Prostate gland (tissue), 2 donors: Measurements from ENCODE around the gene NOP53.

Experiments
- POLR2A ChIP-seq: fragments of 450-650 bp; IDR thresholded peaks from one replicate; pipeline ENCODE4 v1.6.1; 2016; ENCODE audit warnings: antibody characterized with exemption, mild to moderate bottlenecking
- POLR2AphosphoS5 ChIP-seq: sonication (generic); formaldehyde crosslinking; IDR thresholded peaks from one replicate; pipeline ENCODE4 v1.6.1; 2017; ENCODE audit warnings: antibody characterized with exemption
- TF ChIP-seq, protein P1 (sequence below), 4 experiments: fragments of 200-600 bp in 2 of 4; fragments of 450-650 bp in 2 of 4; sonication (generic) in 2 of 4; IDR thresholded peaks; 1 replicate in 3 of 4; 2 replicates in 1 of 4; pipeline ENCODE4 v1.5.1; 2016 to 2019; ENCODE audit warnings: antibody characterized with exemption in 4 of 4, mild to moderate bottlenecking in 2 of 4, moderate library complexity in 2 of 4

DNA sequence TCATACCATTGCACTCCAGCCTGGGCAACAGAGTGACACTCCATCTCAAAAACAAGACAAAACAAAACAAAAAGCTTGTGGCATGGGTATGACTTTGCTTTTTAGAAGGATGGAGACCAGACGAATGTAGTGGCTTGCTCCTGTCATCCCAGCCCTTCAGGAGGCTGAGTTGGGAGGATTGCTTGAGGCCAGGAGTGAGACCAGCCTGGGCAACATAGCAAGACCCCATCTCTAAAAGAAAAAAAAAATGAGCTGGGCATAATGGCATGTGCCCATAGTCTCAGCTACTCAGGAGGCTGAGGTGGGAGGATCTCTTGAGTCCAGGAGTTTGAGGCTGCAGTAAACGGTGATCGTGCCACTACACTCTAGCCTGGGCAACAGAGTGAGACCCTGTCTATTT lies 16.8 kb downstream of the NOP53 start:
- TF ChIP-seq, protein P1, sequence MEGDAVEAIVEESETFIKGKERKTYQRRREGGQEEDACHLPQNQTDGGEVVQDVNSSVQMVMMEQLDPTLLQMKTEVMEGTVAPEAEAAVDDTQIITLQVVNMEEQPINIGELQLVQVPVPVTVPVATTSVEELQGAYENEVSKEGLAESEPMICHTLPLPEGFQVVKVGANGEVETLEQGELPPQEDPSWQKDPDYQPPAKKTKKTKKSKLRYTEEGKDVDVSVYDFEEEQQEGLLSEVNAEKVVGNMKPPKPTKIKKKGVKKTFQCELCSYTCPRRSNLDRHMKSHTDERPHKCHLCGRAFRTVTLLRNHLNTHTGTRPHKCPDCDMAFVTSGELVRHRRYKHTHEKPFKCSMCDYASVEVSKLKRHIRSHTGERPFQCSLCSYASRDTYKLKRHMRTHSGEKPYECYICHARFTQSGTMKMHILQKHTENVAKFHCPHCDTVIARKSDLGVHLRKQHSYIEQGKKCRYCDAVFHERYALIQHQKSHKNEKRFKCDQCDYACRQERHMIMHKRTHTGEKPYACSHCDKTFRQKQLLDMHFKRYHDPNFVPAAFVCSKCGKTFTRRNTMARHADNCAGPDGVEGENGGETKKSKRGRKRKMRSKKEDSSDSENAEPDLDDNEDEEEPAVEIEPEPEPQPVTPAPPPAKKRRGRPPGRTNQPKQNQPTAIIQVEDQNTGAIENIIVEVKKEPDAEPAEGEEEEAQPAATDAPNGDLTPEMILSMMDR (IDR thresholded peaks at IDR 0.05), result no peak
- TF ChIP-seq POLR2A (no peak), POLR2AphosphoS5 (no peak)
